Measurements from ENCODE around the gene CTSH.
A peak's percentile ranks its signal among the peaks of the same experiment; 100 is the strongest.

The CTSH gene

GRCh38 chr15:78977591-78978347 lies 32.9 kb upstream of the CTSH start:
- no peak for DNase-seq

- DNase-seq = peak; percentile 71
These were observed 32.3 kb upstream of the CTSH start for GRCh38 chr15:78977091-78977571.

- peak; percentile 28 to 38 for DNase-seq
These were observed 31.8 kb upstream of the CTSH start for GRCh38 chr15:78976691-78977090.

- no peak for DNase-seq
These were observed 29.5 kb upstream of the CTSH start for GRCh38 chr15:78974272-78974918.

- DNase-seq = no peak
These were observed 25.0 kb upstream of the CTSH start for GRCh38 chr15:78969687-78970349.

- DNase-seq = no peak
These were observed 23.9 kb upstream of the CTSH start for GRCh38 chr15:78968539-78969271.

GRCh38 chr15:78968114-78968513 lies 23.3 kb upstream of the CTSH start:
- no peak for DNase-seq

GRCh38 chr15:78960308-78960707 lies 15.5 kb upstream of the CTSH start:
- DNase-seq = no peak

GRCh38 chr15:78959360-78959759 lies 14.5 kb upstream of the CTSH start:
- no peak for DNase-seq

GRCh38 chr15:78957416-78958093 lies 12.7 kb upstream of the CTSH start:
- no peak for DNase-seq

GRCh38 chr15:78956937-78957336 lies 12.1 kb upstream of the CTSH start:
- DNase-seq = no peak

GRCh38 chr15:78955355-78955754 lies 10.5 kb upstream of the CTSH start:
- DNase-seq = no peak

GRCh38 chr15:78951841-78952238 lies 7.0 kb upstream of the CTSH start:
- DNase-seq = no peak

- DNase-seq = no peak
These were observed 6.3 kb upstream of the CTSH start for GRCh38 chr15:78950902-78951840.

- DNase-seq = no peak
These were observed 5.5 kb upstream of the CTSH start for GRCh38 chr15:78950343-78950742.

- DNase-seq = no peak
These were observed 4.6 kb upstream of the CTSH start for GRCh38 chr15:78949461-78949860.

- no peak for DNase-seq
These were observed 2.7 kb upstream of the CTSH start for GRCh38 chr15:78947506-78947905.

- no peak for DNase-seq
These were observed 1.6 kb upstream of the CTSH start for GRCh38 chr15:78946493-78946892.

GRCh38 chr15:78944202-78944625 lies 632 bp downstream of the CTSH start:
- peak in 1 of 2 donors; percentile 53 for DNase-seq

- no peak for DNase-seq
These were observed 1.2 kb downstream of the CTSH start for GRCh38 chr15:78943692-78944091.

- no peak for DNase-seq
These were observed 2.1 kb downstream of the CTSH start for GRCh38 chr15:78942741-78943140.
